Caco-2 (cell line): ENCODE data around the gene TBXAS1. TPM values are rescaled to one million over a fixed set of nuclear protein-coding genes. Genes with fewer than 3 reads are reported as not detected.

Source experiments
- BruUV-seq: library from RNA; stranded (reverse); fragments of 400-500 nt; replicated peaks from 2 replicates; lab custom pipeline; 2021; lab: Mats Ljungman, UMichigan
- CTCF ChIA-PET: fragments of 300-600 bp; sonication (Branson Sonifier 250); formaldehyde crosslinking; loops from one replicate; lab custom pipeline; 2022; ENCODE audit warnings: antibody characterized with exemption; lab: Charles Lee
- POLR2A ChIA-PET: fragments of 300-600 bp; sonication (Branson Sonifier 250); formaldehyde crosslinking; loops from one replicate; lab custom pipeline; 2022; ENCODE audit warnings: antibody characterized with exemption; lab: Charles Lee
- DNase-seq, 2 experiments: peaks; one replicate each; pipeline versions ENCODE4 v3.0.0 to v3.0.0-alpha.2; 2020 to 2022
- H3K27me3 ChIP-seq: replicated peaks from 2 replicates; pipeline ENCODE4 v1.6.0; 2011; ENCODE audit warnings: low read length; ENCODE audit not compliant: control insufficient read depth, insufficient read depth
- H3K36me3 ChIP-seq: 2 replicates; pipeline ENCODE4 v1.5.1; 2011; ENCODE audit warnings: low read length; ENCODE audit not compliant: control insufficient read depth, insufficient read depth
- H3K4me1 ChIP-seq: fragments of 250-450 bp; sonication (Bioruptor Pico); 2 replicates; pipeline ENCODE4 v1.5.1; 2020; ENCODE audit warnings: mild to moderate bottlenecking
- H3K4me3 ChIP-seq: 2 replicates; pipeline ENCODE4 v1.5.1; 2011; ENCODE audit warnings: low read depth, mild to moderate bottlenecking, control low read depth, low read length
- H3K9me3 ChIP-seq: fragments of 250-450 bp; sonication (Bioruptor Pico); 2 replicates; pipeline ENCODE4 v1.5.1; 2020; ENCODE audit warnings: mild to moderate bottlenecking, moderate library complexity
- H3K27ac Mint-ChIP-seq: one replicate; pipeline ENCODE4 v1.8.0; 2022; ENCODE audit warnings: mixed read lengths; ENCODE audit not compliant: unreplicated experiment
- H3K27me3 Mint-ChIP-seq: one replicate; pipeline ENCODE4 v1.8.0; 2022; ENCODE audit warnings: mixed read lengths; ENCODE audit not compliant: insufficient read depth, unreplicated experiment
- H3K36me3 Mint-ChIP-seq: one replicate; pipeline ENCODE4 v1.8.0; 2022; ENCODE audit warnings: mild to moderate bottlenecking, mixed read lengths; ENCODE audit not compliant: insufficient read depth, unreplicated experiment
- H3K4me1 Mint-ChIP-seq: one replicate; pipeline ENCODE4 v1.8.0; 2022; ENCODE audit warnings: low read depth, mixed read lengths; ENCODE audit not compliant: unreplicated experiment
- H3K4me3 Mint-ChIP-seq: one replicate; pipeline ENCODE4 v1.8.0; 2022; ENCODE audit warnings: mild to moderate bottlenecking, moderate library complexity, mixed read lengths; ENCODE audit not compliant: unreplicated experiment
- H3K9me3 Mint-ChIP-seq: one replicate; pipeline ENCODE4 v1.8.0; 2022; ENCODE audit warnings: mixed read lengths; ENCODE audit not compliant: unreplicated experiment
- CTCF ChIP-seq, 2 experiments: fragments of 200-600 bp in 1 of 2; IDR thresholded peaks; 1 replicate in 1 of 2; 2 replicates in 1 of 2; pipeline versions ENCODE4 v1.5.1 to v1.8.0; 2011 to 2022; ENCODE audit warnings: antibody characterized with exemption in 1 of 2, control low read depth in 1 of 2, inconsistent platforms in 1 of 2, low read depth in 1 of 2, low read length in 1 of 2, mild to moderate bottlenecking in 1 of 2, moderate library complexity in 1 of 2; ENCODE audit not compliant: insufficient read depth in 1 of 2, severe bottlenecking in 1 of 2, unreplicated experiment in 1 of 2
- intact Hi-C: fragments of 100-400 bp; cut with micrococcal nuclease; formaldehyde crosslinking; loops from one replicate; pipeline ENCODE4 v1.10.0; 2022; ENCODE audit not compliant: unreplicated experiment
- total RNA-seq: library from RNA; stranded (reverse); gene quantifications from 2 replicates; pipeline ENCODE4 v1.2.3, GENCODE V29; 2022

TBXAS1 gene
- total RNA-seq, 1 experiment from 2014 or later, result 1.6 TPM

- peaks cover 15% of the 10 kb centered on the region for H3K36me3 Mint-ChIP-seq
- Histone ChIP-seq H3K4me3 (no peak overlapping the region), H3K9me3 (no peaks in the 10 kb centered on the region), H3K27me3 (no peaks in the 10 kb centered on the region), H3K4me1 (no peaks in the 10 kb centered on the region), H3K36me3 (no peaks in the 10 kb centered on the region; the same call in 1 of the 2 replicates)
- H3K27ac Mint-ChIP-seq, result no peak overlapping the region
- ChIA-PET POLR2A (no interaction called here), CTCF (no interaction called here)
- no peak overlapping the region for H3K4me3 Mint-ChIP-seq
- no peaks in the 10 kb centered on the region for H3K27me3 Mint-ChIP-seq
- DNase-seq, result no peak
- no peak for TF ChIP-seq CTCF (IDR thresholded peaks at IDR 0.05; ENCODE audit: insufficient read depth in 1 of 2, low read depth in 1 of 2, low read length in 1 of 2, severe bottlenecking in 1 of 2, unreplicated experiment in 1 of 2)
- BruUV-seq, result no TSS peak
- no peaks in the 10 kb centered on the region for H3K9me3 Mint-ChIP-seq
- H3K4me1 Mint-ChIP-seq, result no peaks in the 10 kb centered on the region
- intact Hi-C loops, result no loop called here
Observed at GRCh38 chr7:140033036-140033435, 204.0 kb downstream of the TBXAS1 start.

GRCh38 chr7:140033779-140034363 lies 204.8 kb downstream of the TBXAS1 start:
- no peak for TF ChIP-seq CTCF (IDR thresholded peaks at IDR 0.05; ENCODE audit: insufficient read depth in 1 of 2, low read depth in 1 of 2, low read length in 1 of 2, severe bottlenecking in 1 of 2, unreplicated experiment in 1 of 2)
- H3K27me3 ChIP-seq, result no peaks in the 10 kb centered on the region
- ChIA-PET CTCF (no interaction called here), POLR2A (no interaction called here)
- intact Hi-C loops, result no loop called here
- no peak for DNase-seq
- Mint-ChIP-seq H3K36me3 (peaks cover 15% of the 10 kb centered on the region), H3K4me3 (no peak overlapping the region), H3K4me1 (no peaks in the 10 kb centered on the region), H3K27me3 (no peaks in the 10 kb centered on the region), H3K9me3 (no peaks in the 10 kb centered on the region), H3K27ac (no peak overlapping the region)
- H3K9me3 ChIP-seq, result no peaks in the 10 kb centered on the region
- no peaks in the 10 kb centered on the region for H3K4me1 ChIP-seq
- BruUV-seq, result no TSS peak
- H3K36me3 ChIP-seq, result no peaks in the 10 kb centered on the region; the same call in 1 of the 2 replicates
- H3K4me3 ChIP-seq, result no peak overlapping the region

GRCh38 chr7:140034421-140034820 lies 205.4 kb downstream of the TBXAS1 start:
- Histone ChIP-seq H3K36me3 (no peaks in the 10 kb centered on the region; the same call in 1 of the 2 replicates), H3K9me3 (no peaks in the 10 kb centered on the region), H3K4me3 (no peak overlapping the region), H3K27me3 (no peaks in the 10 kb centered on the region), H3K4me1 (no peaks in the 10 kb centered on the region)
- no peak for DNase-seq
- H3K27ac Mint-ChIP-seq, result no peak overlapping the region
- CTCF ChIA-PET, result no interaction called here
- no peak for TF ChIP-seq CTCF (IDR thresholded peaks at IDR 0.05; ENCODE audit: insufficient read depth in 1 of 2, low read depth in 1 of 2, low read length in 1 of 2, severe bottlenecking in 1 of 2, unreplicated experiment in 1 of 2)
- peaks cover 15% of the 10 kb centered on the region for H3K36me3 Mint-ChIP-seq
- intact Hi-C loops, result no loop called here
- H3K4me1 Mint-ChIP-seq, result no peaks in the 10 kb centered on the region
- BruUV-seq, result no TSS peak
- POLR2A ChIA-PET, result interaction anchor here (0.6 kb wide), 1 partner anchor 251 kb away, joined by 3 read pairs; no protein-coding TSS in a partner anchor
- no peaks in the 10 kb centered on the region for H3K27me3 Mint-ChIP-seq
- H3K4me3 Mint-ChIP-seq, result no peak overlapping the region
- H3K9me3 Mint-ChIP-seq, result no peaks in the 10 kb centered on the region
